ENCODE data around the gene MTMR4.

Gene MTMR4

GRCh38 chr17:58530655-58531054 is 16.2 kb upstream of the MTMR4 start:
- Histone ChIP-seq H3K4me2 (no peak overlapping the region), H3K4me3 (IDR thresholded peaks at IDR 0.05; ENCODE audit: insufficient read depth, low read depth, low read length) (no peak overlapping the region), H3K4me1 (ENCODE audit: low read depth, poor library complexity, severe bottlenecking) (peaks cover 12% of the 10 kb centered on the region), H4K20me1 (ENCODE audit: insufficient read depth) (no peaks in the 10 kb centered on the region), H3K9ac (no peak overlapping the region), H3K27ac (no peak overlapping the region), H3K27me3 (ENCODE audit: insufficient read depth, low read depth) (0 out of 2 replicates have a peak, but pooled peaks cover 9% of the 10 kb centered on the region), H3K36me3 (ENCODE audit: insufficient read depth) (no peaks in the 10 kb centered on the region), H3K79me2 (ENCODE audit: insufficient read depth, low read depth) (no peaks in the 10 kb centered on the region), H2AFZ (ENCODE audit: low read depth) (no peak overlapping the region)
- no peak for TF ChIP-seq CTCF (conservative IDR thresholded peaks at IDR 0.05; ENCODE audit: low read depth, low read length)

GRCh38 chr17:58529275-58529674 is 14.8 kb upstream of the MTMR4 start:
- H4K20me1 ChIP-seq (ENCODE audit: insufficient read depth), result no peaks in the 10 kb centered on the region
- H3K36me3 ChIP-seq (ENCODE audit: insufficient read depth), result no peaks in the 10 kb centered on the region
- H3K27ac ChIP-seq, result no peak overlapping the region
- H3K79me2 ChIP-seq (ENCODE audit: insufficient read depth, low read depth), result no peaks in the 10 kb centered on the region
- TF ChIP-seq CTCF (conservative IDR thresholded peaks at IDR 0.05; ENCODE audit: low read depth, low read length), result no peak
- H3K27me3 ChIP-seq (ENCODE audit: insufficient read depth, low read depth), result 0 out of 2 replicates have a peak, but pooled peaks cover 9% of the 10 kb centered on the region
- no peak overlapping the region for H3K4me2 ChIP-seq
- H2AFZ ChIP-seq (ENCODE audit: low read depth), result no peak overlapping the region
- no peak overlapping the region for H3K4me3 ChIP-seq (IDR thresholded peaks at IDR 0.05; ENCODE audit: insufficient read depth, low read depth, low read length)
- H3K4me1 ChIP-seq (ENCODE audit: low read depth, poor library complexity, severe bottlenecking), result peaks cover 12% of the 10 kb centered on the region
- H3K9ac ChIP-seq, result no peak overlapping the region

- no peaks in the 10 kb centered on the region for H4K20me1 ChIP-seq (ENCODE audit: insufficient read depth)
- H3K4me2 ChIP-seq, result no peak overlapping the region
- H3K27ac ChIP-seq, result no peak overlapping the region
- no peak overlapping the region for H3K9ac ChIP-seq
- no peaks in the 10 kb centered on the region for H3K36me3 ChIP-seq (ENCODE audit: insufficient read depth)
- H3K79me2 ChIP-seq (ENCODE audit: insufficient read depth, low read depth), result no peaks in the 10 kb centered on the region
- 0 out of 2 replicates have a peak, but pooled peaks cover 9% of the 10 kb centered on the region for H3K27me3 ChIP-seq (ENCODE audit: insufficient read depth, low read depth)
- TF ChIP-seq CTCF (conservative IDR thresholded peaks at IDR 0.05; ENCODE audit: low read depth, low read length), result no peak
- no peak overlapping the region for H3K4me3 ChIP-seq (IDR thresholded peaks at IDR 0.05; ENCODE audit: insufficient read depth, low read depth, low read length)
- no peak overlapping the region for H2AFZ ChIP-seq (ENCODE audit: low read depth)
- H3K4me1 ChIP-seq (ENCODE audit: low read depth, poor library complexity, severe bottlenecking), result peaks cover 12% of the 10 kb centered on the region
Observed at GRCh38 chr17:58528443-58528842, 14.0 kb upstream of the MTMR4 start.

GRCh38 chr17:58527949-58528348 is 13.5 kb upstream of the MTMR4 start:
- H3K27me3 ChIP-seq (ENCODE audit: insufficient read depth, low read depth), result 0 out of 2 replicates have a peak, but pooled peaks cover 9% of the 10 kb centered on the region
- H3K27ac ChIP-seq, result no peak overlapping the region
- no peak overlapping the region for H2AFZ ChIP-seq (ENCODE audit: low read depth)
- H3K4me3 ChIP-seq (IDR thresholded peaks at IDR 0.05; ENCODE audit: insufficient read depth, low read depth, low read length), result no peak overlapping the region
- H3K36me3 ChIP-seq (ENCODE audit: insufficient read depth), result no peaks in the 10 kb centered on the region
- peaks cover 12% of the 10 kb centered on the region for H3K4me1 ChIP-seq (ENCODE audit: low read depth, poor library complexity, severe bottlenecking)
- H4K20me1 ChIP-seq (ENCODE audit: insufficient read depth), result no peaks in the 10 kb centered on the region
- no peak overlapping the region for H3K9ac ChIP-seq
- TF ChIP-seq CTCF (conservative IDR thresholded peaks at IDR 0.05; ENCODE audit: low read depth, low read length), result no peak
- no peak overlapping the region for H3K4me2 ChIP-seq
- no peaks in the 10 kb centered on the region for H3K79me2 ChIP-seq (ENCODE audit: insufficient read depth, low read depth)

Measured in KMS-11 (cell line).